Endothelial cell of umbilical vein (primary cell): ENCODE measurements around the gene ANHX. TPM values are rescaled to one million over a fixed set of nuclear protein-coding genes. Genes with fewer than 3 reads are reported as not detected.

Source experiments
- BruUV-seq: library from RNA; stranded (reverse); fragments of 400-500 nt; replicated peaks from 2 replicates; lab custom pipeline; 2021; lab: Mats Ljungman, UMichigan
- CTCF ChIA-PET: fragments of 300-600, 350-600 bp; sonication (Branson Sonifier 250); formaldehyde crosslinking; loops from one replicate; lab custom pipeline; 2021; ENCODE audit warnings: antibody characterized with exemption, inconsistent platforms; lab: Charles Lee
- POLR2A ChIA-PET: fragments of 300-600, 350-600 bp; sonication (Branson Sonifier 250); formaldehyde crosslinking; loops from one replicate; lab custom pipeline; 2021; ENCODE audit warnings: antibody characterized with exemption, inconsistent platforms; lab: Charles Lee
- DNase-seq: peaks from one replicate; pipeline ENCODE4 v3.0.0-alpha.2; 2011; ENCODE audit warnings: low read depth, low spot score
- FAIRE-seq: peaks from 2 replicates; lab custom pipeline; 2011; peaks lifted over from hg19 to GRCh38; lab: Jason Lieb, UNC
- H2AFZ ChIP-seq: 2 replicates; pipeline ENCODE4 v1.6.0; 2012; ENCODE audit warnings: low read depth, low read length, control low read depth, inconsistent platforms
- H3K27ac ChIP-seq: 2 replicates; pipeline ENCODE4 v1.5.1; 2011; ENCODE audit warnings: low read depth, mild to moderate bottlenecking, control low read depth, low read length, moderate library complexity; ENCODE audit not compliant: insufficient read depth
- H3K27me3 ChIP-seq, 2 experiments: 2 replicates each; pipeline versions ENCODE4 v1.6.0 to v1.6.1; 2011; ENCODE audit warnings: low read length in 2 of 2, mixed read lengths in 1 of 2; ENCODE audit not compliant: control insufficient read depth in 2 of 2, insufficient read depth in 2 of 2
- H3K36me3 ChIP-seq, 2 experiments: 2 replicates in 1 of 2; 3 replicates in 1 of 2; pipeline ENCODE4 v1.5.1; 2011; ENCODE audit warnings: low read length in 2 of 2, mild to moderate bottlenecking in 1 of 2, moderate library complexity in 1 of 2; ENCODE audit not compliant: control insufficient read depth in 2 of 2, insufficient read depth in 2 of 2; ENCODE audit errors: extremely low read depth in 1 of 2
- H3K4me1 ChIP-seq: 3 replicates; pipeline ENCODE4 v1.5.1; 2011; ENCODE audit warnings: mild to moderate bottlenecking, low read length; ENCODE audit not compliant: control insufficient read depth, insufficient read depth; ENCODE audit errors: extremely low read depth
- H3K4me2 ChIP-seq: 2 replicates; pipeline ENCODE4 v1.6.1; 2011; ENCODE audit warnings: low read length, control low read depth, mixed read lengths; ENCODE audit not compliant: insufficient read depth
- H3K4me3 ChIP-seq, 3 experiments: fragments of 200-600 bp in 1 of 3; sonication (generic), shearing (Covaris generic) in 1 of 3; replicated peaks in 1 of 3; 2 replicates each; pipeline ENCODE4 v1.5.1; 2011 to 2016; ENCODE audit warnings: control low read depth in 3 of 3, low read length in 3 of 3, mild to moderate bottlenecking in 2 of 3, inconsistent platforms in 1 of 3, low read depth in 1 of 3, moderate library complexity in 1 of 3; ENCODE audit not compliant: insufficient read depth in 1 of 3
- H3K79me2 ChIP-seq: 2 replicates; pipeline ENCODE4 v1.6.0; 2012; ENCODE audit warnings: low read length, inconsistent platforms; ENCODE audit not compliant: control insufficient read depth, insufficient read depth
- H3K9ac ChIP-seq: replicated peaks from 2 replicates; pipeline ENCODE3; 2011; ENCODE audit warnings: low read length, control low read depth; ENCODE audit not compliant: insufficient read depth; ENCODE audit errors: extremely low read depth
- H3K9me1 ChIP-seq: replicated peaks from 3 replicates; pipeline ENCODE4 v1.6.0; 2011; ENCODE audit warnings: mild to moderate bottlenecking, low read length; ENCODE audit not compliant: control insufficient read depth, insufficient read depth; ENCODE audit errors: extremely low read depth
- H3K9me3 ChIP-seq: replicated peaks from 2 replicates; pipeline ENCODE4 v1.5.1; 2012; ENCODE audit warnings: low read length, inconsistent platforms; ENCODE audit not compliant: control insufficient read depth, insufficient read depth
- H4K20me1 ChIP-seq: replicated peaks from 2 replicates; pipeline ENCODE3; 2011; ENCODE audit warnings: mild to moderate bottlenecking, low read length; ENCODE audit not compliant: control insufficient read depth, insufficient read depth; ENCODE audit errors: extremely low read depth
- EZH2 ChIP-seq: IDR thresholded peaks from 2 replicates; pipeline ENCODE4 v1.6.1; 2012; ENCODE audit warnings: borderline replicate concordance, low read depth, mild to moderate bottlenecking, moderate library complexity, low read length, inconsistent platforms; ENCODE audit not compliant: severe bottlenecking
- FOS ChIP-seq: IDR thresholded peaks from 2 replicates; pipeline ENCODE4 v1.6.1; 2011; ENCODE audit warnings: mild to moderate bottlenecking, low read length, moderate library complexity, borderline replicate concordance; ENCODE audit not compliant: insufficient read depth
- GATA2 ChIP-seq: IDR thresholded peaks from 2 replicates; pipeline ENCODE4 v1.7.0; 2011; ENCODE audit warnings: low read depth, mild to moderate bottlenecking, moderate library complexity, mixed read lengths, low read length; ENCODE audit not compliant: insufficient read length, insufficient read depth
- JUN ChIP-seq: IDR thresholded peaks from 2 replicates; pipeline ENCODE4 v1.6.1; 2011; ENCODE audit warnings: borderline replicate concordance, low read depth; ENCODE audit not compliant: insufficient read length, insufficient read depth
- MAX ChIP-seq: IDR thresholded peaks from 2 replicates; pipeline ENCODE4 v1.6.1; 2011; ENCODE audit not compliant: insufficient read depth, insufficient read length
- MYC ChIP-seq: IDR thresholded peaks from one replicate; pipeline ENCODE4 v1.6.1; 2011; ENCODE audit warnings: mild to moderate bottlenecking, low read depth, low read length
- POLR2A ChIP-seq: IDR thresholded peaks from 2 replicates; pipeline ENCODE4 v1.6.1; 2012; ENCODE audit warnings: low read depth, mild to moderate bottlenecking, control low read depth, low read length
- POLR2AphosphoS5 ChIP-seq: IDR thresholded peaks from 2 replicates; pipeline ENCODE4 v1.6.1; 2012; ENCODE audit warnings: low read depth, mild to moderate bottlenecking, control low read depth, low read length, moderate library complexity; ENCODE audit not compliant: insufficient read depth
- dilution Hi-C: fragments of 300-500 bp; cut with MboI; formaldehyde crosslinking; loops from one replicate; pipeline ENCODE4 v1.15.0; 2019; ENCODE audit warnings: low sequenced_read_pairs; ENCODE audit not compliant: extremely low pct_ligation_motif_present
- intact Hi-C: fragments of 100-400 bp; cut with micrococcal nuclease; formaldehyde crosslinking; loops from one replicate; pipeline ENCODE4 v1.10.0; 2022
- polyA plus RNA-seq, 4 experiments: library from polyadenylated mRNA; depleted of rRNA in 3 of 4; stranded (reverse) in 3 of 4; unstranded in 1 of 4; fragments of >200 nt; gene quantifications; 2 replicates each; pipeline versions ENCODE4 v1.2.1 to v1.2.3, GENCODE V29; 2011 to 2012; ENCODE audit warnings: missing spikeins in 1 of 4
- total RNA-seq: library from RNA; stranded (reverse); gene quantifications from 2 replicates; pipeline ENCODE4 v1.2.3, GENCODE V29; 2021

The ANHX gene
- total and polyA plus RNA-seq, 2 donors (not counting 3 experiments of a cell fraction or from before 2014, with no cell fraction given), result not detected

- no peak for TF ChIP-seq JUN
- no peak for TF ChIP-seq FOS
- no peak for TF ChIP-seq MAX
- no peak for TF ChIP-seq POLR2AphosphoS5
- no peak for TF ChIP-seq EZH2
- TF ChIP-seq GATA2, result no peak
- ChIA-PET POLR2A (no interaction called here), CTCF (no interaction called here)
- Histone ChIP-seq H4K20me1 (no peaks in the 10 kb centered on the region), H3K4me3 (no peak overlapping the region), H3K36me3 (no peaks in the 10 kb centered on the region), H2AFZ (no peak overlapping the region), H3K4me1 (no peaks in the 10 kb centered on the region), H3K4me2 (no peak overlapping the region), H3K27ac (no peak overlapping the region), H3K9me3 (no peaks in the 10 kb centered on the region), H3K79me2 (no peaks in the 10 kb centered on the region), H3K9me1 (no peaks in the 10 kb centered on the region), H3K27me3 (no peaks in the 10 kb centered on the region), H3K9ac (no peak overlapping the region)
- intact Hi-C loops, result no loop called here
- no TSS peak for BruUV-seq
- DNase-seq, result no peak
- dilution Hi-C loops, result no loop called here
- FAIRE-seq, result no peak
These were observed 2.7 kb downstream of the ANHX start for GRCh38 chr12:133233006-133233405.

GRCh38 chr12:133231001-133231400, 4.7 kb downstream of the ANHX start:
- H3K27me3 ChIP-seq, result no peaks in the 10 kb centered on the region
- H4K20me1 ChIP-seq, result no peaks in the 10 kb centered on the region
- intact Hi-C loops, result no loop called here
- no peak overlapping the region for H3K9ac ChIP-seq
- H3K27ac ChIP-seq, result no peak overlapping the region
- TF ChIP-seq MYC (no peak), FOS (no peak), EZH2 (no peak), JUN (no peak), POLR2A (no peak), POLR2AphosphoS5 (no peak)
- H3K9me3 ChIP-seq, result no peaks in the 10 kb centered on the region
- ChIA-PET CTCF (no interaction called here), POLR2A (no interaction called here)
- H3K36me3 ChIP-seq, result no peaks in the 10 kb centered on the region
- BruUV-seq, result no TSS peak
- FAIRE-seq (no peak), DNase-seq (no peak)
- no peak overlapping the region for H3K4me2 ChIP-seq
- H3K79me2 ChIP-seq, result no peaks in the 10 kb centered on the region
- dilution Hi-C loops, result no loop called here
- H3K4me1 ChIP-seq, result no peaks in the 10 kb centered on the region
- no peaks in the 10 kb centered on the region for H3K9me1 ChIP-seq
- H2AFZ ChIP-seq, result no peak overlapping the region
- no peak overlapping the region for H3K4me3 ChIP-seq
